ENCODE measurements around the gene MTG1.
"Not testable (repeated sequence)": the region's sequence is repeated elsewhere in the genome, so short reads cannot be mapped to it uniquely, and the experiment has no call there.

The MTG1 gene

DNA sequence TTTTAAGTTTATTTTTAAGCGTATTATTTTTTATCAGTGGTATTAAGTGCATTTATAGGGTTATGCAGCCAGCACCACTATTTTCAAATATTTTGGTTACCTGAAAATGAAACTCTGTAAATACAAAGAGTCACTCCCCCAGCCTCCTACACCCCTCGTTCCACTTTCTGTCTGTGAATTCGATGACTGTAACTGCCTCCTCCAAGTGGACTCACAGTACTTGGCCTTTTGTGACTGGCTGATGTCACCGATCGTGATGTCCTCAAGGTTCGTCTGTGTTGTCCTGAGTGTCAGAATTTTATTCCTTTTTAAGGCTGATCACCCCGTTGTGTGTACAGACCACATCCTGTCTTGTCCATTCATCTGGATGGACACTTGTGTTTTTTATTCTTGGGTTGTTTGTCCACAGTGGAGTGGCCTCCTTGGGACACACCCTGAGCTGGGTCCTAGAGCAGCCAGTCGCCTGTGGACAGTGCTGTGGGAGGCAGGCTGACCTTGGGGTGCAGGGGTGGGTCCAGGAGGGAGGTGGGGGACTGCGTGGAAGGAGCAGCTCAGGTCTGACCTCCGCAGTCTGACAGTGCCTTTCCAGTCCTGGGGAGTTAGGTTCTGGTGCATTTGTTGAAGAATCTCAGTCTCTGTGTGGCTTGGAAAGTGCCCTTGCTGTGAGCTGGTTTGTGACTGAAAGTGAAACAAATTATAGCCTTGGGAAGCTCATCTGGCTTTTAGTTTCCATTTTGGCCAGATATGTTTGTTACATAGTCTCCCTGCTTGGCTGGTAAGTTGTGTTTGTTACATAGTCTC is 6.9 kb downstream of the MTG1 start:
- DNase-seq (ENCODE audit: low read depth in 2 of 2), result no peak

DNA sequence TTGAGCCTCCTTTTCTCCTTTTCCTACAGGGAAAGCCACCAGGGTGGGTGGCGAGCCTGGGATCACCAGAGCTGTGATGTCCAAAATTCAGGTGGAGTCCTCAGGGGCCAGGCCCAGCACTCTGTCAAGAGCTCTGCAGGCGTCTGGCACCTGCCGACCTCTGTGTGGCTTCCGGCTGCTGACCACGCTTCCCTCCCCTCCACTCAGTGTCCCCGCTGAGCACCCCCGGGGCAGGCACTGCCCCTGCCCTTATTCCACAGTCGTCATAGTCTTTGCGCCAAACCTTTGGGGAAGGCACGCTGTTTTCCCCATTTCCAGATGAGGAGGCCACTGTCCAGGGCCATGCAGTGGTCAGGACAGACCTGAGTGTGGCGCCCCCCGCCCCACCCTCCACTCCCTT is 7.5 kb downstream of the MTG1 start:
- DNase-seq (ENCODE audit: low read depth in 2 of 2), result no peak

DNA sequence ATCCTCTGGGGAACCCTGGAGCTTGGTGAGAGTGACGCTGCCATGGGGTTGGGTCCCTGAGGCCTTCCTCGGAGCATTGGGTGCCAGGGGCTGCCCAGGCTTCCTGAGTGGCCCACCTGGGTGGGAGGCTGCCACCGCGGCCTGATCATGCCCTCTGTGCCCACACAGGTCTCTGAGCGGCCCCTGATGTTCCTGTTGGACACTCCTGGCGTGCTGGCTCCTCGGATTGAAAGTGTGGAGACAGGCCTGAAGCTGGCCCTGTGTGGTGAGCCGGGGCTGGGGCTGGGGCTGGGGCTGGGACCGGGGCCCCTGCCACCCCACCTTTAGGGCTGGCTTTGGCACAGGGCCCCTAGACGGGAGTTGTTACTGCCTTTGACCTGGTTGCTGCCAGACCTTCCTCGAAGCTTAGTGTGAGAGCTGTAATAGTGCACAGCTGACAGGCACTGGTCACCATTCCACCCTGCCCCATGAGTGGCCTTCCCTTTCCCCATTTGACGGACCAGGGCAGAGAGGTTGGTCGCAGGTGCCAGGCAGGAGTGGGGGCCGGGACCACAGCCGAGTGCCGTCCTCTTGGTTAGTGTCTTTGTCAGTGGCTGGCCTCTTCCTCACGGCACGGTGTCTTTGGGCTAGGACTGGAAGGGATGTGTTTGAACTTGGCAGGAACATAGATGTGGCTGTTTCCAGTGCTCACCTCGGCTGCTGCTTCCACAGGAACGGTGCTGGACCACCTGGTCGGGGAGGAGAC is 8.2 kb downstream of the MTG1 start:
- no peak for DNase-seq (ENCODE audit: low read depth in 2 of 2)

DNA sequence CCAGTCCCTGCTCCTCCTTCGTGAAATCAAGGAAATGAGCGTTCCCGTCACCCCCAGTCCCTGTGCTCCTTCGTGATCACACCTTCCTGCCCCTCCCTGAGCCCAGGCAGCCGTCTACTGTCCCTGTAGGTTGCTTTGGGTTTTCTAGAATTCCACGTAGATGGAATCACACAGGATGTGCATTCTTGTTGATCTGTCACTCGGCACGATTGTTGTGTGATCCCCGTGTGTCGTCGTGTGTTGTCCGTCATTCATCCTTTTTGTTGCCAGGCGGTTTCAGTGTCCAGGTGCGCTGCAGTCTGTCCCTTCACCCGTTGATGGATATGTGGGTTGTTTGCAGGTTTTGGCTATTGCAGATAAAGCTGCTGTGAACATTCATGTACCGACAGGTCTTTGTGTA is 9.4 kb downstream of the MTG1 start:
- DNase-seq (ENCODE audit: low read depth in 2 of 2), result no peak

DNA sequence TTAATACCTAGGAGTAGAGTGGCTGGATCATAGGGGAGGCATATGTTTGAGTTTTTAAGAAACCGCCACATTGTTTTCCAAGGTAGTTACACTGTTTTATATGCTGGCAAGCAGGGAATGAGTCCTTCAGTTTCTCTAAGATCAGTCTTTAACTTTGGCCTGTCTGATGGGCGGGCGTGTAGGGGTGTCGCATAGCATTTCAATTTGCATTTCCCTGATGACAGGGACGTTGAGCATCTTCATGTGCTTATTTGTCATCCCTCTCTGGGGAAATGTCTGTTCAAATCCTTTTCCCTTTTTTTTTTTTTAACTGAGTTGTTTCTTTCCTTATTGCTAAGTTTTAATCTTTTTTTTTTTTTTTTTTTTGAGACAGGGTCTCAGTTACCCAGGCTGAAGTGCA is 9.8 kb downstream of the MTG1 start:
- DNase-seq (ENCODE audit: low read depth in 2 of 2), result no peak

DNA sequence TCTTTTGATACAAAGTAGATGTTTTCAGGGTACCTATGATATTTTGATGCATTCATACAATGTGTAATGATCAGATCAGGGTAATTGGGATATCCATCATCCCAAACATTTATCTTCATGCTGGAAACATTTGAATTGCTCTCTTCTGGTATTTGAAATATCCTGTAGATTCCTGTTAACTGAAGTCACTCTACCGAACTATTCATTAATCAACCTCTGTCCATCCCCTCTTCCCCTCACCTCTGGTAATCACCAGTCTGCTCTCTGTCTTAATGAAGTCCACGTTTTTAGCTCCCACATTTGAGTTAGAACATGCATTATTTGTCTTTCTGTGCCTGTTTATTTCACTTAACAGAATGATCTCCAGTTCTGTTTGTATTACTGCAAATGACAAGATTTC is 11.3 kb downstream of the MTG1 start:
- no peak for DNase-seq (ENCODE audit: low read depth in 2 of 2)

DNA sequence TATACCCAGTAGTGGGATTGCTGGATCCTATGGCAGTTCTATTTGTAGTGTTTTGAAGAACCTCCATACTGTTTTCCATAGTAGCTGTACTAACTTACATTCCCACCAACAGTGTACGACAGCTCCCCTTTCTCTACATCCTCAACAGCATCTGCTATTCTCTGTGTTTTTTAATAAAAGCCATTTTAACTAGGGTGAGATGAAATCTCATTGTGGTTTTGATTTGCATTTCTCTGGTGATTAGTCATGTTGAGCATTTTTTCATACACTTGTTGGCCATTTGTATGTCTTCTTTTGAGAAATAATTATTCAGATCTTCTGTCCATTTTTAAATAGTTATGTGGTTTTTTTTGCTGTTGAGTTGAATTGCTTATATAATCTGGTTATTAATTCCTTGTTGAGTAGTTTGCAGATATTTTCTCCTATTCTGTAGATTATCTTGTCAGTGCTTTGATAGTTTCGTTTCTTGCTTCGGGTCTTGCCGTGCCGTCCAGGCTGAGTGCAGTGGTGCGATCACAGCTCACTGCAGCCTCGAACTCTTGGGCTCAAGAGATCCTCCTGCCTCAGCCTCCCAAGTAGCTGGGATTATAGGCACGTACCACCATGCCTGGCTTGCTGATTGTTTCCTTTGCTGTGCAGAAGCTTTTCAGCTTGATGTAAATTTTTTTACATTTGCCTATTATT is 12.0 kb downstream of the MTG1 start:
- DNase-seq (ENCODE audit: low read depth in 2 of 2), result no peak

DNA sequence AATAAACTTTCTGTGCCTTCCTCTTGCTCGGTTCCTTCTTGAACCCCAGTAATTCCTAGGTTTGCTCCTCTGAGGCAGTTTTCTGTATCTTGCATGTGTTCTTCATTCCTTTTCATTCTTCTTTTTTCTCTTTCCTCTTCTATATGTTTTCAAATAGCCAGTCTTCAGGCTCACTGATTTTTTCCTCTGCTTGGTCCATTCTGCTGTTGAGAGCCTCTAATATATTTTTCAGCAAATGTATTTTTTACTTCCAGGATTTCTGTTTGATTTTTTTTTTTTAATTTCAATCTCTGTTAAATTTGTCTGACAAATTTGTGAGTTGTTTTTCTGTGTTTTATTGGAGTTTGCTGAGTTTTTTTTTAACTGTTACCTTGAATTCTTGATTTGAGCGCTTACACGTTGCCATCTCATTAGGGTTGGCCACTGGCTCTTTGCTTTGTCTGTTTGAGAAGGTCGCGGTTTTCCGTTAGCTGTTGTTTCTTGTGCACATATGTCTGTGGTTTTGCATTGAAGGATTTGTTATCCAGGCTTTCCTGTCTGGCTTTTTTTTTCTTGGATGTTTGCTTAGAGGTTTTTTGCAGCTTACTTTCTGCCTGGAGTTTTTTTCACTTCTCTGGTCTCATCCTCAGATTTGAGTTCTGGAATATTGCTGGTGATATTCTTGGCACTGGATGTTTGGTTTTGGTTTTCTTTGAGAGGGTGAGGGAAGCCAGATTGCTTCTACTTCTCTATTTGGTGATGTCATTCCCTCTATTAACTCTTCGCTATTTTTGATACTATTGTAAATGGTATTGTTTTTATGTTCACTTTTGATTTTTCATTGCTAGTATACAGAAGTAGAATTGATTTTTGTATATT is 17.8 kb downstream of the MTG1 start:
- no peak for DNase-seq (ENCODE audit: low read depth in 2 of 2)

DNA sequence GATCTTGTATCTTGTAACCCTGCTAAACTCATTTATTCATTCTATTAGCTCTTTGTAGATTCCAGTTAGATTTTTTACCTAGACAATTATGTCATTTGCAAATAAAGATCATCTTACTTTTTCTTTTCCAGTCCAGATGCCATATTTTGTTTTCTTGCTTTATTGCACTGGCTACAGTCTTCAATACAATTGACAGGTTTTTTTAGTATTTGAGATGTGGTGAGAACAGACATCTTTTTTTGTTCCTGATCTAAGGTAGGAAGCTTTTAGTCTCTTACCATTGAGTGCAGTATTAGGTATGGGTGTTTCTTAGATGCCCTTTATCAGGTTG is 18.4 kb downstream of the MTG1 start:
- DNase-seq (ENCODE audit: low read depth in 2 of 2), result no peak

DNA sequence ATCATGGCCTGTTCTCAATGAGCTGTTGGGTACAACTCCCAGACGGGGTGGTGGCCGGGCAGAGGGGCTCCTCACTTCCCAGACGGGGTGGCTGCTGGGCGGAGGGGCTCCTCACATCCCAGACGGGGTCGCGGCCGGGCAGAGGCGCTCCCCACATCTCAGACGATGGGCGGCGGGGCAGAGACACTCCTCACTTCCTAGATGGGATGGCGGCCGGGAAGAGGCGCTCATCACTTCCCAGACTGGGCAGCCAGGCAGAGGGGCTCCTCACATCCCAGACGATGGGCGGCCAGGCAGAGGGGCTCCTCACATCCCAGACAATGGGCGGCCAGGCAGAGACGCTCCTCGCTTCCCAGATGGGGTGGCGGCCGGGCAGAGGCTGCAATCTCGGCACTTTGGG is 20.4 kb downstream of the MTG1 start:
- not testable (repeated sequence) for DNase-seq (ENCODE audit: low read depth in 2 of 2)

DNA sequence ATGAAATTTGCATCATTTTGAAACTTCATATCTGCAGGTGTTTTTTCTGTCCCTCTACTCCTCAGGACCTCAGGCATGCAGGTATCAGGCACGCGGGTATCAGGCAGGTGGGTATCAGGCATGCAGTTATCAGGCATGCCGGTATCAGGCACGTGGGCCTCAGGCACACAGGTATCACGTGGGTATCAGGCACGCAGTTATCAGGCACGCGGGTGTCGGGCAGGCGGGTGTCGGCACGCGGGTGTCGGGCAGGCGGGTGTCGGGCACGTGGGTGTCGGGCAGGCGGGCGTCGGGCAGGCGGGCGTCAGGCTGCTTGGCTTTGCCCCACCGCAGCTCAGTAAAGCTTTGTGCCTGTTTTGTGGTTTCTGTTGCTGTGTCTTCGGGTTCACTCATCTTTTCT is 21.8 kb downstream of the MTG1 start:
- no peak for DNase-seq (ENCODE audit: low read depth in 2 of 2)

DNA sequence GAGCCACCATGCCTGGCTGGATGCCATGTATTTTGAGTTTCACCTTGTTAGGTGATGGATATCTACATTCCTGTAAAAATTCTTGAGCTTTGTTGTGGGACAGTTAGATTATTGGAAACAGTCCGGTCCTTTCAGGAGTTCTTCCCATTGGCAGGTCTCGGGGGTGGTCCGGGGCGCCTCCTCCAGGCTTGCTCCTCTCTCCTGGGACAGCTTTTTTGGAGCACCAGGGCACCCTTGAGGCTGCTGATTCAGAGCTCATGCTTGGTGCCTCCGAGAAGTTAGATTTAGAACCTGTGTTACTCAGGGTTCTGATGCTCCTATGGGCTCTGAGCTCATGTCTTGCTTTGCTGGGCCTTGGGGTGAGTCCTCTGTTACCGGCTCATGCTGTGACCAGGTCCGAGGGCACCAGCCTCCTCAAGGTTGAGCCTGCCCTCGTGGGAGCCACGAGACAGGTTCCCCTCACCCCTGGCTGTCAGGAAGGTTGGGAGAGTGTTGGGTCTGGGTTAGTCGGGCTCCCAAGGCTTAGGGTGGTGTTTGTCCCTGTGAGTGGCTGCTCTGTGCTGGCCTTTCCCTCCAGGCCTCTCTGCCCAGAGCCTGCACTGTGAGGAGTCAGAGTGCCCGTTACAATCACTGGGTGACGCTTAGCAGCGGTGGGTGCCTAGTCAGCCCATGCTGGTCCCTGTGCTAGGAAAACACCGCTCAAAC is 24.5 kb downstream of the MTG1 start:
- no peak for DNase-seq (ENCODE audit: low read depth in 2 of 2)

DNA sequence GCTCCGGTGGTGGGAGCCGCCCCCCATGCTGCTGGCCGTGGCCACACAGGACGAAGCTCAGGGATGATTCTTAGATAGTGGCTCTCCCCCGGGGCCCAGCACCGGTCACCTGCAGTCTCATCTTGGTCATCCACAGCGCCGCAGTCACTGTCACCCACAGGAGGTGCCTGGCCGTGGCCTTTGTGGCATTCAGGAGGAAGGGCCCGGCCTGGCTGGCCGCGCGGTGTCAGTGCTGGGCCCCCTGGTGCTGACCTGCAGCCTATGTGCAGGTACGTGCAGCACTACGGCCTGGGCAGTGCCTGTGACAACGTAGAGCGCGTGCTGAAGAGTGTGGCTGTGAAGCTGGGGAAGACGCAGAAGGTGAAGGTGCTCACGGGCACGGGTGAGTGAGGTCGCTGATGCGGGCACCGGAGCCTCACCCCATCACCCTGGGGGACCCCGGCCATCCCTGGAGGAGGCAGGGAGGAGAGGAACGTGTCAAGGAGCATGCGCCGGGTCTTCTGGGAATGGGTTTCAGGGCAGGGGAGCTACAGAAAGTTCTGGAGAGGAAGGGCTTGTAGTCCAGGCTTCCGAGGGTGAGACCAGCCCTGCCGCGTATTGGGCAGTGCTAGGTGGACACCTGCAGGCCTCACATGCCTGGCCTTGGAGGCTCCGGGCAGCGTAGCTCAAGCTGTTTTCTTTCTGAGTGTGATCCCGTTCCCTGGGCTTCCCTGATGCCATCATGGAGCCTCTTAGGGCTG is 25.4 kb downstream of the MTG1 start:
- no peak for DNase-seq (ENCODE audit: low read depth in 2 of 2)

DNA sequence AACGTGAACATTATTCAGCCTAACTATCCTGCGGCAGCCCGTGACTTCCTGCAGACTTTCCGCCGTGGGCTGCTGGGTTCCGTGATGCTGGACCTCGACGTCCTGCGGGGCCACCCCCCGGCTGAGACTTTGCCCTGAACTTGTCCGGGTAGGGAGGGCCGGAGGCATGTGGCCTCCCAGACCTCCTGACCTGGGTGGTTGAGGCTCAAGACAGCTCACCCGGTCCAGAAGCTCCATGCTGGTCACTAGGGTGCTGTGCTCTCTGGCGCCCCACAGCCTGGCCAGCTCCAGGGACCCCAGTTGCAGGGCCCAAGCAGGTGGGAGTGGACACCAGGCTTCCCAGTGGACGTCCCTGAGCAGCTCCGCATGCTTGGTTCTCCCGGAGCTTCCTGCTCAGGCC is 26.1 kb downstream of the MTG1 start:
- DNase-seq (ENCODE audit: low read depth in 2 of 2), result no peak

DNA sequence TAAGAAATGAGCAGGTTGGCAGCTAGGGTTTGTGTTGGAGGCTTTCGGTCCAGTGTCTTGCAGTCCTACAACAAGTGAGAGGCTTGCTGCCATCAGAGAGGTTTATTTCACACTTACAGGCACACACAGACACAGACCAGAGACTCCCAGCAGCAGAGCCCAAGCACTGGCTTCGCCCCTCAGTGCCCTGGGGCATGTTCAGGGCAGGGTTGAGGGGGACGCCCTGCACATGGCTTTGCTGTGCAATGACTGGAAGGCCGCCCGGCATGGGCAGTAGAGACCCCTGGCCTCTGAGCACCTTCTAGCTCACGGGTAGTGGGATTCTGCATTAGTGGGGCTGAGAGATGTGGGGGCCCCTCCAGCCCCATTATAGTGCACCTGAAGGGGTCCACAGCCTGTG is 26.6 kb downstream of the MTG1 start:
- no peak for DNase-seq (ENCODE audit: low read depth in 2 of 2)

DNA sequence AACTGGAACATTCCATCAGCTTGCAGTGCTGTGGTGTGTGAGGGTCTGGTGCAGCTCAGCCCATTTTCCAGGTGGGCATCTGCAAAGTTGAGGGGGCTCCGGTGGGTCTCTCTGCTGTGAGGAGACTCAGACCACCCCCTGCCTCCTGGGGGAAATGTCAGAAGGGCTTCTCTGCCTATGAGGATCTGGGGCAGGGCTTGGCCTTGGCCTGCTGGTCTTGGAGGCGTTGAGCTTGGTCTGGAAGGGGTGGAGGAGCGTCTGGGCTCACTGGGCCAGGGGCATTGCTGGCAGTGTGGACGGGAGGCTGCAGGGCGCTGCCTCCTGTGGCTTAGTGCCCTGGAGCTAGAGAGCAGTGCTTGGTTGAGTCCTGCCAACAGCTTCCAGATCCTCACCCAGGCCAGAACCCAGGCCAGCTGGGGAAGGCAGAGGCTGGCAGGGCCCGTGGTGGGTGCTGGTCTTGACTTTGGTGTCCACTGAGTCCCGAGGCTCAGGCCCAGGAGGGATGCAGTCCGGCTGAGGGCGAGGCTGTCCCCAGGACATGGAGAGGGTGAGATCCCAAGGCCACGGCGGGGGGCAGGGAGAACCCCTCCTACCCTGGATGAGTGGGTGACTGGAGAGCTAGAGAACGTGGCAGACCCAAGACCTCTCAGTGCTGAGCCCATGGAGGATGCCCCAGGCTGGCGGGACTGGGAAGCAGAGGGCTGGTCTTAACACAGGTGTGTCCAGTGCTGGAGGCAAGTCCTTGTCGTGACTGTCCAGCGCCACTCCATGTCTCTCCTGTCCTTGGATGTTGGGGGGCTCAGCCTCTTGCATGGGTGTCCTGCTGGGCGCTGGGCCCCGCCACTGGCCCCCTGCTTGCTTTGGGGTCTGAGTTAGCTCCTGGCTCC is 27.6 kb downstream of the MTG1 start:
- DNase-seq (ENCODE audit: low read depth in 2 of 2), result no peak

DNA sequence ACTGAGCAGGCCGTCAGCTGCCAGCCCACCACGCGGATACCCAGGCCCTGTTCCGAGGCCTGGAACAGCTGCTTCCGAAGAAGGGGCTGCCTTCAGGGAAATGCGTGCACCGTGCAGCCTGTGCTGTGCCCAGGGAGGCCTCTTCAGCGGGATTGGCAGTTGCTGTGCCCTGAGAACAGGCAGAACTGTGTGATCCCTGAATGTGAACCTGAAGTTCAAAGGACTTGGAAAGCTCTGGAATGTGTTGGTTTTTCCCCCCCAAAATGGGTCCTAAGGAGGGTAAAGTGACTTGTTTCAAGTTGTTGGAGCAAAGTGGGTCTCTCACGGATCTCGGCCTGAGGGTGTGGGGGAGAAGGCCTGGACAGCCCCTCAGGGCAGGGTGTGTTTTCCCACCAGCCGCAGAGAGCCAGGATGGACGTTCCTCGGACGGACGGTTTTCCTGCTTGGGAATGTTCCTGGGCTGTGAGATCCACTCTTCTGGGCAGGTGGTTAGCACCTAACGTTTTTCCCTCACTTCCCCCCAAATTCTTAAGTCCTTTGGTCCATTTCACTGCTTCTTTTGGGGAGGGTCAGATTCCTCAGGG is 28.4 kb downstream of the MTG1 start:
- no peak for DNase-seq (ENCODE audit: low read depth in 2 of 2)

DNA sequence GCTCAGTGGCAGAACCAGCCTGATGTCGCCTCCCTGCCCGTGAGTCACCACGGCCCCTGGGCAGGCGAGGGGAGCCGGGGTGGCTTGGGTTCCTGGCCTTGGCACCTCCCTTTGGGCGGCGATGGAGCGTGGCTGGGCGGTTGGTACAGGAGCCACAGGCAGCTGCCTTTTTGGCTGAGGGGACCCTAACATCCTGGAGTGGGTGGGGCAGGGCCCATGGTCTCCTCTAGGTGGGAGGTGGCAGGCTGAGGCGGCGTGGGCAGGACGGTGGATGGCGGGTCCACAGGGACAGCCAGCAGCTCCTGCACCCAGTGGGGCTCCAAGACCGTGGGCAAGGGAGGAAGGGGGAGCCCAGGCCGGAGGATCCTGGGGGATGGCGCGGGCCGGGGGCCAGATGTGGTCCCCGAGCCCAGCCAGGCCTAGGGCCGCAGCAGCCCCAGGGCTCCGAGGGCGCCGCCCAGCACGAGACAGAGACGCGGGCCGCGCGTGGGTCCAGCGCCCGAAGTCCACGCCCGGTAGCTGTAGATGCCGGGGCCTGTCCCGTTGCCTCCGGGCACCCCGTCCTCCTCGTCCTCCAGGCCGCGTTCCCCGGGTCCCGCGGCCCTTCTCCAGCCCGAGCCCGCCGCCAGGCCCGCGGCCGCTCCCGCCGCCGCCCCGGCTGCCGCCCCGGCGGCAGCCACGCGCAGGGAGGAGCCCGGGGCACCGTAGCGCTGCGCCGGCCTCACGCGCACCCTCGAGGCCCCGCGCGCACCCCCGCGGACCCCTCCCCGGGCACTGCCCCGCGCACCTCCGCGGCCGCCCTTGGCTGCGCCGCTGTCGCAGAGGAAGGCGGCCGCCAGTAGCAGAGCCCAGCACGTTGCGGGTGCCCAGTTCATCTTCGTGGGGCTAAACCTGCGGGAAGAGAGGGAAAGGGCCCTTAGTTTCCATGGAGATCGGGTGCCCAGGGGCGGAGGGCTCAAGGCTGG is 29.1 kb downstream of the MTG1 start:
- DNase-seq (ENCODE audit: low read depth in 2 of 2), result no peak

Data from stimulated activated CD8-positive, alpha-beta memory T cell treated with anti-CD3 and anti-CD28 coated beads, Interleukin-2, amount 100 ng/mL, for 48 hours (primary cell).